Femur (tissue), 1 donor: ENCODE data around the gene OR56A1.

Experiments
- DNase-seq: peaks from one replicate; pipeline ENCODE4 v3.0.0-alpha.2; 2017

The OR56A1 gene

DNA sequence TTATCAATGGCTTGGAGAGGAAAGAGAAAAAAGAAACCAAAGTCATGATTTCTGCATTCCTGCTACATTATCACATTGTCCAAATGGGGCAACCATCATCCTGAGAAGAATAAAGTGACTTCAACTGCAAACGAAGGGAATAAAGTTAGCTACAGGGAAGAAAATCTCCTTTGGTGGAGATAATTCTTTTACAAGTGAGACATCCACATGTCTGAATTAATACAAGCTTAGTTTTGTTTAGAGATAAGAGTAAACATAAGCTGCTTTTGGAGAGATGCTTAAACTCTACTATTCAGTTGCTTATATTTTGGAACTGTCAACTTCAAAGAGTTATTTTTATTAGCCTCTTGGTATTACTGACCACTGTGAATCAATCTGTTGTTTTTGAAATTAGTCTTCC, 43.7 kb downstream of the OR56A1 start, which contains the start of gene OR52L1:
Gene OR52L1 (minus strand): TSS at position 101 of the 400 bp plus-strand sequence. CDS start 55 bp downstream, at position 46.
- DNase-seq: no peak

DNA sequence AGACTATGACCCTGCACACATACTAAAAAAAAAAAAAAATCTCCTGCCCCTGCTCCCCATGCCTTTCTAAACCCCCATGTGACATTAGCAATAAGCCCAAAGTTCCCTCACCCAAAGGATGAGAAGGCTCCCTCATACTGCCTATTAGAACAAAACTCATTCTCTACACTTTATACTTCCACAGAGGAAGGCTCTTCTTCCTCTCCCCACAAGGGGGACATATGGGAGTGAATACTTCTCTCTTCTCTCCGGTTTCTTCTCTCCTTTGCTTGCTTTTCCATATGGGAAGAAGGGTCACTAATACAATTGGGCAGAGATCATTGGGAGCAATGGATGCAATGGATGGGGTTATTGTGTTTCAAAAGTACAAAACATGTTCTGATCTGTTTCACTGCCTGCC, 47.1 kb downstream of the OR56A1 start:
- no peak for DNase-seq

DNA sequence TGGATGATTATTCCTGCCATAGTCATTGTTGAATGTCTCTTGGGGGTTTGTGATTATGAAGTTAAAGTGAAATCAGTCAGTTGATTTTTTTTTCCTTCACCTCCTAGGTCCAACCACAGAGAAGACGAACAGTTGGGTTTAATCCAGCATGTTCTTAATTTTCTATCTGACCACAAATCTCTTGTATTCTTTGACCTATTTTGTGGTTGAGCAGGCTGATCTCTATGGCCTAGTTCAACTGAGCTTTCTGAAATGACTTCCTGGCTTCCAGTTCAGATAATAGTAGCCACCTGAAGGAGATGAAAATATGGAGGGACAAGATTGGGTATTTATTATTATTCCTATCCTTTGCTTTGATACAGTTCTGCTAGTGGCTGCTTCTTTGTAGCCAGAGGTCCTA, 57.0 kb downstream of the OR56A1 start:
- no peak for DNase-seq
